Measurements from ENCODE around the gene PSD4.
A peak's percentile ranks its signal among the peaks of the same experiment; 100 is the strongest.

The PSD4 gene

GRCh38 chr2:113136828-113137775, 36.7 kb upstream of the PSD4 start:
- H3K4me3 ChIP-seq (replicated peaks; ENCODE audit: low read depth, low read length) = no peak overlapping the region
- DNase-seq (ENCODE audit: low read depth) = peak; percentile 63
- peak; percentile 70 for TF ChIP-seq CTCF (IDR thresholded peaks at IDR 0.05; ENCODE audit: low read length, missing control alignments)

GRCh38 chr2:113137827-113138226, 35.9 kb upstream of the PSD4 start:
- DNase-seq (ENCODE audit: low read depth) = no peak
- H3K4me3 ChIP-seq (replicated peaks; ENCODE audit: low read depth, low read length) = no peak overlapping the region
- no peak for TF ChIP-seq CTCF (IDR thresholded peaks at IDR 0.05; ENCODE audit: low read length, missing control alignments)

- DNase-seq (ENCODE audit: low read depth) = peak; percentile 79
- TF ChIP-seq CTCF (IDR thresholded peaks at IDR 0.05; ENCODE audit: low read length, missing control alignments) = peak; percentile 78
- no peak overlapping the region for H3K4me3 ChIP-seq (replicated peaks; ENCODE audit: low read depth, low read length)
Observed at GRCh38 chr2:113138428-113139322, 35.1 kb upstream of the PSD4 start.

- DNase-seq (ENCODE audit: low read depth) = no peak
- no peak for TF ChIP-seq CTCF (IDR thresholded peaks at IDR 0.05; ENCODE audit: low read length, missing control alignments)
- H3K4me3 ChIP-seq (replicated peaks; ENCODE audit: low read depth, low read length) = no peak overlapping the region
Observed at GRCh38 chr2:113141451-113141850, 32.3 kb upstream of the PSD4 start.

- TF ChIP-seq CTCF (IDR thresholded peaks at IDR 0.05; ENCODE audit: low read length, missing control alignments) = no peak
- DNase-seq (ENCODE audit: low read depth) = no peak
- H3K4me3 ChIP-seq (replicated peaks; ENCODE audit: low read depth, low read length) = no peak overlapping the region
Observed at GRCh38 chr2:113142290-113142689, 31.5 kb upstream of the PSD4 start.

GRCh38 chr2:113144259-113144658, 29.5 kb upstream of the PSD4 start:
- TF ChIP-seq CTCF (IDR thresholded peaks at IDR 0.05; ENCODE audit: low read length, missing control alignments) = no peak
- no peak overlapping the region for H3K4me3 ChIP-seq (replicated peaks; ENCODE audit: low read depth, low read length)
- no peak for DNase-seq (ENCODE audit: low read depth)
